A172 (cell line): ENCODE measurements around the gene HADHA. TPM values are rescaled to one million over a fixed set of nuclear protein-coding genes. Genes with fewer than 3 reads are reported as not detected.

Source experiments
- DNase-seq: peaks from one replicate; pipeline ENCODE4 v3.0.0-alpha.2; 2015; ENCODE audit warnings: low spot score
- total RNA-seq: library from RNA; depleted of rRNA; stranded (reverse); fragments of >200 nt; shearing (Covaris generic); gene quantifications from 2 replicates; pipeline ENCODE4 v1.2.3, GENCODE V29; 2014

Gene HADHA
- total RNA-seq, 1 experiment from 2014 or later = 121 TPM

DNA sequence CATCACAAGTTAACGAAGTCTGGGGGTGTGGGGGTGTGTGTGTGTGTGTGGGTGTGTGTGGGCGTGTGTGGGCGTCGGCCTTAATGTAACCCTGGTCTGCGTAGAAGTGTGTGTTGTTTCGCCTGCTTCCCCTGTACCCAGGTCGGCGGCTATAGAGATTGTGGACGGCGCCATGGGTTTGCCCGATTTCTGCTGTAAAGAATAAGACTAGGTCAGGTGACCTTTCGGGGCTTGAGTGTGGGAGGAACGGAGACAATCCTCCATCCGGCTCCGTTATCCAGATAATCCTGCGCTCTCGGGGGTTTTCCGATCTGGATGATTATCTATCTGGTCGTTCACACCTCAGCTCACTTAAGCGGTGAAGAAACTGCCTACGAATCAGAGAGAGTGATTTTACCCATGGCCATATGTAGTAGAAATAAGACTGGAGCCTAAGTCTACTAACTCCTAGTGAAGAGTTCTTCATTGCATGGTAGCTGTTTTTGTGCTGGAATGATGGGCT is 850 bp upstream of the HADHA start:
- DNase-seq = peak; percentile 31

DNA sequence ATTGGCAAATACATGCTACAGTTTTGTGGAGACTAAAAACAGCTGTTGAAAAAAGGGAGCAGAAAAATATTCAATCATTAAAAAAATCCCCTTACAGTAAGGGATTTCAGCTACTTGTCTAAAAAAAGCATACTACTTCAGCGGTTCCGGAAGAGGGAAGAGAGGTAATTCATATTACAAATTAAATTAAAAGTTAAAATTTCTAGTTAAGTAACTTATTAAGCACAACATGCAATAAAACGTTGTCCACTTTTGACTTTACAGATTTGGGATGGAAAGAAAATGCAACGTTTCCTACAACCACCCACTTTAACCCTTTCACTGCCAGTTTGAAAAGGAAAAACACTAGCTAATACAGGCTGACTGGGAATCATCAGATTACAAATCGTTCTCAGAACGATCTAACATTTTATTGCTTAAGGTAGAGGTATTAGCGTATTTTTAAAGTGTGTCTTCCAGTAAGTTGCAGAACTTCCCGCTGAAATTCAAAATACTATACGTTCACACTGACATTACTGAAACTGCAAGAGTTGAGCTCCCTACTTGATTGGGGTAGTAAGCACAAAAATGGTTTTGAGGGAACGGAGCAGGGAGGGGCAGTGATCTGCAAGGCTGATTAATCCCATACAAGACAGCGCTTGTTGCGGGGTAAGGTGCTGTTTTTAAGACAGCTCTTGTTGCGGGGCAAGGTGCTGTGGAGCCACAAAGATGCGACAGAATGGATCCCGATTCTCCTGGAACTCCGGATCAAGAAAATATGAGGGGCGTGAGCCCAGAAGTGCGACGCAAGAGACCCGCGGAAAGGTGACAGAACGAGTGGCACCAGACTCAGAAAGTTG is 743 bp downstream of the HADHA start:
- peak; percentile 11 for DNase-seq

DNA sequence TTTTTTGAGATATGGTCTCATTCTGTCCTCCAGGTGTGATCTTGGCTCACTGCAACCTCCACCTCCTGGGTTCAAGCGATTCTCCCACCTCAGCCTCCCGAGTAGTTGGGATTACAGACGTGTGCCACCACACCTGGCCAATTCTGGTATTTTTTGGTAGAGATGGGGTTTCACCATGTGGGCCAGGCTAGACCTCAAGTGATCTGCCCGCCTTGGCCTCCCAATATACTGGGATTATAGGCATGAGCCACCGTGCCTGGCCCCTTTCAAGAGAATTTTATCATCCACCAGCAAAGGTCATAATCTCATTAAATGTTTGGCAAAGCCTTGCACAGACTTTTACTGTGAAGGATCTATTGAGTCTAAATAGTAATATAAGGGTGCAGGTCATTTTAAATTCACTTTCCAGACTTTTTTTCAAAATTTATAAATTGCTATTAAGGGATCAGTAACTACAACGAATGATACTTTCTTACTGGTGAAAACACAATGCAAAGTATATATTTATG is 2.5 kb downstream of the HADHA start:
- no peak for DNase-seq

DNA sequence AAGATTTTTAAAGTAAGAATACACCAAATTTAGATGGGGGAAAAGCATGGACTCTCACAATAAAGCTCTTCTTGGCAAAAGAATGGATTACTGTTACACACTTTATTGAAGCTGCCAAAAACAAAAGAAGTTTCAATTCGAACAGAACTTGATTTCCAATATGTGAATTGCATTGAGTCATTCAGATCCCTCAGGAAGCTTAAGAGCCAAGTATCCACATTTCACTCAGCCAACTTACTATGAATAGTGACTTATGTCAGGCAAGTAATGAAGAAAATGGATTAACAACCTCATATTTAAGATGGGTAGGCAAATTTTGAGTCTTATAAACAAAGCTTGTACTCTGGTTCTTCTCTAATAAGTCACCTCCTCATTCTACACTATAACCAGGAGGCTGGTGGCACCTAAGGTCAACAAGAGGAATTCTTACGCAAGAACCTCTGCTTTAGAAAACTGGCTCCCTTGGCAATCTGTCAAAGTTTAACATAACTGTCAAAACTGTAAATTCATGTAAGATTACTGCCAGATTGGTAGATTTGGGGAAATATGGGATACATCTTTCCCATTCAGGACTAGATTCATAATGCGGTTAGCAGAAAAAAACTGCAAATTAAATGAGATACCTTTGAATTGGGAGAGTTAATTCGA is 6.0 kb downstream of the HADHA start:
- DNase-seq = no peak

DNA sequence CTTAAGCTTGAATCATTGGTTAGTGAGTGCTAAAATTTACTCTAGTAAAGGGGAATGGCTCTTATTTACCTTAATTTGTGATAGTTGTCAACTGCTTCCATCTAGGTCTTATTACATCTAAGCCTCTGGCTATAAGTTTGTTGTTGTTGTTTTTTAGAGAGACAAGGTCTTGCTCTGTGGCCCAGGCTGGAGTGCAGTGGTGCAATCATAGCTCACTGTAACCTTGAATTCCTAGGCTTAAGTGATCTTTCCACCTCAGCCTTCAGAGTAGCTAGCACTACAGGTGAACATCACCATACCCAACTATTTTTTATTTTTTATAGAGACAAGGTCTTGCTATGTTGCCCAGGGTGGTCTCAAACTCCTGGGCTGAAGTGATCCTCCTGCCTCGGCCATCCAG is 6.6 kb downstream of the HADHA start:
- no peak for DNase-seq

DNA sequence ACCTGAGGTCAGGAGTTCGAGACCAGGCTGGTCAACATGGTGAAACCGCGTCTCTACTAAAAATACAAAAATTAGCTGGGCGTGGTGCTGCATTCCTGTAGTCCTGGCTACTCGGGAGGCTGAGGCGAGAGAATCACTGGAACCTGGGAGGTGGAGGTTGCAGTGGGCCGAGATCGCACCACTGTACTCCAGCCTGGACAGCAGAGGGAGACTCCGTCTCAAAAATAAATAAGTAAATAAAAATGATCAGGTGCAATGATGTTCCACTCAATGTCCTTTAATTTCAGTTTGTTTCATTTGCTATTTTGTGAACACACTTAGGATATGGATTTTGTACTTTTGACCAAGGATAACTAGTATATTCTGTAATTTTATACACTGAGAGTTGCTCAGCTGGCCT is 9.3 kb downstream of the HADHA start:
- DNase-seq = no peak

DNA sequence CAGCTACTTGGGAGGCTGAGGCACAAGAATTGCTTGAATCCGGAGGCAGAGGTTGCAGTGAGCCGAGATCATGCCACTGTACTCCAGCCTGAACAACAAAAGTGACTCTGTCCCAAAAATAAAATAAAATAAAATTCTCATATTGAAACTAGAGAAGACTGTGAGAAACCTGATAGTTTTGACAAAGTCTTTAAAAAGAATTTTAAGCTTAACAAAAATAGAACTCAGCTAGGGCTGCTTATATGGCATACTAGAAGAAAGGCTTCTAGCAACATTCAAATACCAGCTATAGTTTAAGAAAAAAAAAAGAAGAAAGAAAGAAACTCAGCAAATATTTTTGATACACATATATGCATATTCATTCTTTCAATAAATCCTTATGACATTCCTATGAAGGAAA is 13.6 kb downstream of the HADHA start:
- DNase-seq = no peak

DNA sequence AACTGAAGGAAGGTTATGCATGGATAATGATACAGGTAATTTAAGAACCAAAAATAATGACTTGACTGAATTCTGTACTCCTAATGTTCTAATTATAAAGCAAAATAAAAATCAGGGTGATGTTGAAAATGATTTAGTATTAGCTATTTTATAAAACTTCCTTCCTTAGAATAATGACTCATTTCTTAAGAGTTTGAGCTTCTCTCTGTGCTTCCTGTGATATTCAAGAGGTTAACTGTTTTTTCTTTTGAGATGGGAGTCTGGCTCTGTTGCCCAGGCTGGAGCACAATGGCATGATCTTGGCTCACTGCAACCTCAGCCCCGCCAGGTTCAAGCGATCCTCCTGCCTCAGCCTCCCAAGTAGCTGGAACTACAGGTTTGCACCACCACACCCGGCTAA is 14.8 kb downstream of the HADHA start:
- DNase-seq = no peak

DNA sequence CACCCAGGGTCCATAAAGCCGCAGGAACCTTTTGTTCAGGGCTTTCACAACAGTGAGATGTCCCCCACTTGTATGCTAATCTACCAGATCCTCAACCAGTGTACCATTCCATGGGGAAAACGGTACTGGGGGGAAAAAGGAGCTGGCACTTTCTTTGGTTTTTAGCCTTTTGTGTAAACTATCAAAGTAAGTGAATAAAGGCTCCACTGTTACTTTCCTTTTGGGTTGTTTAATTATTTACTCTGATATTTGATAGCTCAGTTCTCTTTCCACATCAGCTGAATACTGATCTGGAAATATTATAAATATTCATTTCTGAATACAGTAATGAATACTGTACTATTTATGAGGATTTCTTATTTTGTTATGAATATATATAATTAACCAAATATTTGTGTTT is 20.3 kb downstream of the HADHA start:
- DNase-seq = no peak

DNA sequence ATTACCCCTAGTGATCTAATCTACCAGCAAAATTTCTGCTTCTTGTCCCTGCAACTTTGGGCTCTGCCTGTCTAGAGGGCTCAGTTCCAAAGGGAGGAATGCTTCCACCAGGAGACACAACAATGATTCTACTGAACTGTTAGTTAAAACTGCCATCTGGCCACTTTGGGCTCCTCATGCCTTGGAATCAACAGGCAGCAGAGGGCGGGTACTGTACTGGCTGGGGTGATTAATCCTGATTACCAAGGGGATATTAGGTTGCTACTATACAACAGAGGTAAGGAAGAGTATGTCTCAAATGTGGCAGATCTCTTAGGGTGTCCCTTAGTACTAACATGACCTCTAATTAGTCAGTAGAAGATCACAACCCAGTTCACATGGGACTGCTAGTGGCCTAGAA is 21.4 kb downstream of the HADHA start:
- no peak for DNase-seq

DNA sequence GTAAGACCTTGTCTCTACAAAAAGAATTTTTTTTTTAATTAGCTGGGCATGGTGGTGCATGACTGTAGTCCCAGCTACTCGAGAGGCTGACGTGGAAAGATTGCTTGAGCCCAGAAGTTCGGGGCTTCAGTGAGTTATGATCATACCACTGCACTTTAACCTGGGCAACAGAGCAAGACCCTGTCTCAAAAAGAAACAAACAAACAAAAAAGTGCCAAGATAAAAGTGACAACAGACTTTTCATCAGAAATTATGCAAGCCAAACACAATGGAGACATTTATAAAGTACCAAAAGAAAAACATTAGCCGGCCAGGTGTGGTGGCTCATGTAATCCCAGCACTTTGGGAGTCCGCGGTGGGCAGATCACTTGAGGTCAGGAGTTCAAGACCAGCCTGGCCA is 26.7 kb downstream of the HADHA start:
- no peak for DNase-seq

DNA sequence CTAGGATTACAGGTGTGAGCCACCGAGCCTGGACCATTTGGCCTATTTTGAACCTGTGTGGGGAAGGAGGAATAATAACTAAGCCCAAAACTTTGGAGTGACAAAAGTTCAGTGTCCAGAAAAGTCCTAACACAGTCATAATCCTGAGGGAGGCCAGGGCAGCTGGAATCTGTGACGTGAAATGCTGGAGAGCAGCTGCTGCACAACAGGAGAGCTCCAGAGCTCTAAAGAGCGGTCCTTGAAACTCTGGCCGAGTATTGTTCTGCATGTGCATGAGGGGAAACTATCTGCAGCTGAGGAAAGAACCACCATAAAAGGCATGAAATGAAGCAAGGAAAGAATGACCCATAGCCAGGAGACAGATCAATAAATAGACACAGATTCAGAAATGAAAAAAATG is 27.8 kb downstream of the HADHA start:
- no peak for DNase-seq

DNA sequence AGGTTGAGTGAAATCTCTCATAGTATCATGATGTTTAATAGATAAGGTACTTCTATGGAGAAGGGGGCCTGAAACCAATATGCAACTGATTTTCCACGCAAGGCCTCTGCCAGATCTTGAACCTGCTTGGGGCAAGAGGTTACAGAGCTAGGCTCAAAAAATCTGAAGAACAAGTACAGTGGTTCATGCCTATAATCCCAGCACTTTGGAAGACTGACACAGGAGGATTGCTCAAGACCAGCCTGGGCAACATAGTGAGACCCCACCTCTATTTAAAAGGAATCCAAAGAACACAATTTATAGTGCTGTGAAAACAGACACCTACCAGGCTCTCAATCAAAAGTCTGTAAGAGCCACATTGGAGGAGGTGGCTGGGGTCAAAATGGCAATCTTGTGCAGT is 28.6 kb downstream of the HADHA start:
- DNase-seq = no peak

DNA sequence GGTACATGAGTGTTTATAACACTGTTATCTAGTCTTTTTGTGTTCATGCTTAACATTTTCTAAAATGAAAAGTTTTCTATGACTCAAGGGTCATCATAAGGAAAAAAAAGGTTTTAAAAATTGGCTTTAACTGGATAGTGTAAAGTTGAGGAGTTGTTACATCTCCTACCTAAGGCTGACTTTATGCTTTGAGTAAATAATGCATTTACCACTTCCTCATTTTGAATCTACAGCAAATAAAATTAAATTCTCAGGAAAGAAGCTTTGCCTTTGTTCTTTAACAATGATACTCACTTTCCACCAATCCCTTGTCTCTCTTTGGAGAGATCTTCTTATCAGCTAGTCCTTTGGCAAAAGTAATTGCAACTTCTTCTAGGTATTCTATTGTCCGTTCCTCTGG is 29.7 kb downstream of the HADHA start:
- no peak for DNase-seq

DNA sequence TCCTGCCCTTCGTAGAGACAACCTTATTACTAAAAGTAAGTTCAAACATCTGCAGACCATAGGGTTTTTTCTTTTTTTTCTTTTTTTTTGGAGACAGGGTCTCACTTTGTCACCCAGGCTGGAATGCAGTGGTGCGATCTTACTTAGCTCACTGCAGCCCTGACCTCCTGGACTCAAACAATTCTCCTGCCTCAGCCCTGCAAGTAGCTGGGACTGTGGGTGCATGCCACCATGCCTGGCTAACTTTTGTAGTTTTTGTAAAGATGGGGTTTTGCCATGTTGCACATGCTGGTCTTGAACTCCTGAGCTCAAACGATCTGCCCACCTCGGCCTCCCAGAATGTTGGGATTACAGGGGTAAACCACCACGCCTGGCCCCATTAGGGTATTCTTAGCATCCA is 32.4 kb downstream of the HADHA start:
- DNase-seq = no peak

DNA sequence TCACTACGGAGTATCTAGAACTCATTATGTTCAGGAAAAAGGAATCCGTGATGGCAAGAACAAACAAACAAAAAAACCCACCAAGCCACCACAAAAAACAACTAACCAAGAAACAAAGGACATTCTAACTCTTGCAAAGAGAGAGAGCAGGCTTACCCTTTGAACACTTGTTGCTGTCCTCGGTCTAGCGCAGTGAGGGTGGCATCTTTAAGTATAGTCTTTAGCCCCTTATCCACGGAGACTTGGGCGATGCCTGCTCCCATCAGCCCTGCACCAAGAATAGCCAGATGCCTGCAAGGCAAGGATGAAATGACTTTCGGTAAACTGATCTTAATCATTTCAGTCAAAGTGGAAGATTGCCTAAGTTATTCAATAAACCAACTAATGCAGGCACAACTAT is 40.5 kb downstream of the HADHA start:
- DNase-seq = no peak

DNA sequence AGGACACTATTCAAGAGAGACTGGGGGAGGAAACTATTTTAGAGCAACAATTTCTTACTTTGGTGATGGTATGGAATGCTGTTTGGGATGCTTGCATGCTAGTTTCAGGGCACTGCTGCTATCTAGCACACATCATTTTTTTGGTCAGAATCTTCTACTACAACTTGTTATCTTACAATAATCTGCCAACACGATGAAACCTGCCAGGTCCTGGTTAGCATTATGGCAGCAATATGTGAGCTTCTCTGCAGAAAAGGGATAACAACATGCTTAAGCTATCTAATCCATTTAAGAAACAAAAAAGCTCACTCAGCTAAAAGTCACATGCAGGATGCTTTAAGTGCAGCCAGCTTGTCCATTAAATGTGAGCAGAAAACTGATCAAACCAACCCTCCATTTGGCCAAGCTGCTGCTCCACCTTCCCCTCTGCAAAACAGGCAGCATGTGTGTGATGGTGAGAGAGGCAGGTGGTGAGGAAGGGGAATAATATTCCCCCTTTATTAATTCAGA is 41.4 kb downstream of the HADHA start:
- no peak for DNase-seq

DNA sequence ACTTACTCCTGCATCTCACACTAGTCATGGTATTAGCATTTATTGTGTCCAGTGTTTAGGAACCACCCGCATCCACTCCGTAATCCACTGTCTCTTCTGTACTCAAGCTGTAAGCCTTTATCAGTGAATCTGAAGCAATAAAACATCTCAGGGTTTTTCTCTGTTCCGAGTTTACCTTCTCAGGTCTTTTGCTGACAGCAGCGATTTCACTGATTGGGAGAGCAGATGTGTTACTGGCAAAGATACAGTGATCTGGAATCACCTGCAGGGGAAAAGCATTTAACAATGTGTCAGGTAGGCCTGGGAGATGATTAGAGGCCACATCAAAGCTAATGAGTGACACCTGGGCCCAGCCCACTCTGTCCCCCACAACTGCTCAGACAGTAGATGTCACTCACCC is 46.9 kb downstream of the HADHA start:
- no peak for DNase-seq

DNA sequence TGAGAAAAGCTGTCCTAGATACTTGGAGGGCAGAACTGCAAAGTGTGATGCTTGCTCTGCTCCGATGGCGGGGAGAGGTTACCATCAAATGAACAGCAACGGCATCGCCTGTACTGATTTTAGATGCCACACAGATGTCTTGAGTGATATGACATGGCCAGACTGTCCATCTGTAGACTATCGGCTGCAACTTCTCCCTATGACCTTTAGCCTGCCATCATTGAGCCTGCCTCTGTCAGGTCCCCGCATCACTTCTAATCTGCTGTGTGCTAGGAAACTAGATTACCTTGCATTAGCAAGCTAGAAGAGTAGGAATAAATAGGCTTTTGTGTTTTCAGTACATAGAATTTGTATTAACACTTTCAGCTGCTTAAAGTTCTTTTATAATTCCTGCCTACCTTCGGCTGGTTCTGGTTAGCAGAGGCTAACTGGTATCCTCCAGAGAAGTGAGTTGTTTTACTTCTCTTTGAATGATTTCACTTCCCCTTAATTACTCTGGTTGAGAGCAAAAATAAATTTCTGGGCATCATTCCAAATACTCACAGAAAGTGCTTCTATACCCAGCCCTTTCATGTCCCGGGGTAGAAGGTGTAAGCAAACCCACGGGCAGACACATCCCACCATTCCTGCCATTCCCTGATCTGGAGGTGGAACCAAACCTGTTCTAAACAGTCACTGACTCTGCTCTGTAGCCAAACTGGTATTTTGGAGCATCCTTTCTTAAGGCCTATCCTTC is 47.6 kb downstream of the HADHA start:
- no peak for DNase-seq

DNA sequence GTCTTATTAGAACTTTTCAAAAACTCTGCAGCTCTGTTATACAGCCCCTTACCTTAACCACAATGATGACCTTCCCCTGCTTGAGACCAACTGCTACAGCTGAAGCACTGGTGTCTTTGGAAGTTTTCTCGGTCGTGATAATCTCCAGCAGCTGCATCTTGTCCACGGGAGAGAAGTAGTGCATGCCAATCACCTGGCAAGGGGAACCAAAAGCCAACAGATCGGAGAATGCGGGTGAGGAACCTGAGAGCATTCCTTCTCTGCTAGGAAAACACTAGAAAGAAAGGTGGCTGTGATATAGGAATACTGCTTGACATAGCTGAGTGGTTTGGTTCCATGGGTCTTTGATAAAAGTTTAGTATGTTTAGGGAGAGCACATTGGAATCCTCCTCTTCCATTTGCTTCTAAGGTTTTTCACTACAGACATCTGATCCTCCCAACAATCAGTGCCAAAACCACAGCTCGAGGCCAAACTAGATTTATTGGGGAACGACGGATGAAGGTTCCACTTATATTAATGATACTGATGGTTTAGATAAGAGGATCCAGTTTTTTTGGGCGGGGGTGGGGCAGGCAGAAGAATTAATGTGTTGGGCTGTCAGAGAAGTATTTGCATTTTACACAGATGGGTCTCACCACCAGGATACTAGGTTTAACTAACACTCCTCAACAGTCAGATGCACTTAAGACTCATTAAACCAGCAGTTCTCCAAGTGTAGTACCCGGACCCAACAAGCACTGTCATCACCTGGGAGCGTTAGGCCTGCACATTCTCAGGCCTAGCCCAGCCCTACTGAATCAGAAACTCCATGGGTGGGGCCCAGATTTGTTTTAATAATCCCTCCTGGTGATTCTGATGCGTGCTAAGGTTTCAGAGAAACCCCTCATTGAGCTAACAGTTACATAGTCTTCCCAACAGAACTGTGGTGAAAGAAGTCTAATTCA is 49.1 kb downstream of the HADHA start:
- no peak for DNase-seq

DNA sequence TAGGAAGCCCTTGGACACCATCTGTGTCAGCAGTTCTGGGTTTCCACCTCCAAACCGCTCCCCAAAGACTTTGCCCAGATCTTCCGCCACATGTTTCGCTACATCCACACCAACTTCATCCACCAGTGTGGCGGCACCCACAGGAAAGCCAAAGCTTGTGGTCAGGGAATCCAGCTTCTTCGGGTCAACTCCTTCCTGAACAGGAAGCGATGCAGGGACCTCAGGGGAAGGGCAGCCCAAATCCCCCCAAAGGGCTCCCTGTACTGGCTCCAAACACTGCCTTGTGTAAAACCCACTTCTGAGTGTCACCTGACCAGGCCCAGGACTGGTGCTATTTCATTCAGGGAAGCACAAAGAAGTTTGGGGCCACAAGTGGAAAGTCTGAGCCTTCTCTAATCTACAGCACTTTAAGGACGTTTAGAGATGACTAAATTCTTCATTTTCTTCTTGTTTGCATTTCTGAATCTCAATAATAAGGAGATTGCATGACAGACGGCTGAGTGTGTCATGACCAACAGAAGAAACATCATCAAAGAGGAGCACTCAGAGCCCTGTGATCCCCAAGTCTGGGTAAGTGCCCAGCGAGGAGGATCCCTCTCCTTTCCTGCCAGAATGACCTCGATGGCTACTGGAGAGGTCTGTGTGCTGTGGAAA is 50.7 kb downstream of the HADHA start:
- no peak for DNase-seq
